Kasumi-1 (cell line): ENCODE measurements around the gene PFKFB3.

Experiments
- DNase-seq, 2 experiments: peaks; one replicate each; lab custom pipeline; 2025; lab: John Stamatoyannopoulos, UW

The PFKFB3 gene

DNA sequence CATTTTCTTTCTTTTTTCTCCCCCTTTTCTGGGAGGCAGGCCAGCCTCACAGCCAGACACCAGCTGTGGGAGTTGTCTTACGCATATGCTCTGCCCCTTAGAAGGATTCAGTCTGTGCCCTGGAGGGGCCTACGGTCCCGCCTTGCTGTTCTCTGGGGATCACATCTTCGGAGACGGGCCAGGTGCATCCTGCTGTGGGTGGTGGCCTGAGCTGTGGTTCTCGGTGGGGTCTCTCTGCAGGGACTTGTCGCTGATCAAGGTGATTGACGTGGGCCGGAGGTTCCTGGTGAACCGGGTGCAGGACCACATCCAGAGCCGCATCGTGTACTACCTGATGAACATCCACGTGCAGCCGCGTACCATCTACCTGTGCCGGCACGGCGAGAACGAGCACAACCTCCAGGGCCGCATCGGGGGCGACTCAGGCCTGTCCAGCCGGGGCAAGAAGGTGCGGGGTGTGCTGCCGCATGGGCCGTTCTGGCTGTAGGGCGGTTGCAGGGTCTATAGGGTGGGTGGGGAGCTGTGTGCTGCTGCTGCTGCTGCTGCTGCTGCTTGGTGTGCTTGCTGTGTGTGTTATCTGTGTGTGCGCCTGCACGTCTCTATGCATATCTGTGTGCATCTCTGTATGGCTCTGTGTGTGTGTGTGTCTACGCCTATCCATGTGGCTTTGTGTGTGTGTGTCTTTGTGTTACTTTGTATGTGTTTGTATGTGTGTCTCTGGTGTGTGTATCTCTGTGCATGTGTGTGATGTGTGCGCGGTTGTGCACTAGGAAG, 17.9 kb downstream of the PFKFB3 start:
- DNase-seq: no peak

- no peak for DNase-seq
Observed at GRCh38 chr10:6221192-6221940, 18.6 kb downstream of the PFKFB3 start.

DNA sequence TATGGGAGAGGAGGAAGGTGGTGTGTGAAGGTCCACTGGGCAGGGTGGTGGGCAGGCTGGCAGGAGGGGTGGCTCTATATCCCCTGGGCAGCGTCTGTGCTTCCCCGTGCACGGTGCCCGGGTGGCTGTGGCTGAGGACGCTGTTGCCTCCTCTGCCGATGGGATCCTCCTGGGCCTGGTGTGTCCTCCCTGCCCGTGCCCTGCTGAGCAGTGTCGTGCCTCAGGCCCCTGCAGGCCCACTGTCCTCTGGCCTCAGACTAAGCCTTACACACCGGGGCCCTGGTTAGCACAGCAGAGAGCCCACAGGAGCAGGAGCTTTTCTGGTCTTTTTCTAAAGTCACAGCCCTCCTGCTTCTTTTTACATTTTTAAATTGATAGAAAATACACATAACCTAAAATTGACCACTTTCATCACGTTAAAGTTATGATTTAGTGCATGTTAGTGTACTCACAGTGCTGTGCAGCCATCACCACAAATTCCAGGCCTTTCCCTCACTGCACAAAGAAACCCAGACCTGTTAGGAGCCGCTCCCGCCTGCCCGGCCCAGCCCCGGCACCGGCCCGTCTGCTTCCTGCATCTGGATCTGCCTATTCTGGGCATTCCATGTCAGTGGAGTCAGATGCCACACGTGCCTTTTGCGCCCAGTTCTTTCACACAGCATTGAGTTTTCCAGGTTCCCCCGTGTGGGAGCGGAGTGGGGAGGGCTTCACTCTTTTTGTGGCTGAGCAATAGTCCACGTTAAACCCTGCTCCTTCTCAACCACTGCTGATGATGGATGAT, 19.4 kb downstream of the PFKFB3 start:
- DNase-seq: no peak

GRCh38 chr10:6222755-6223154, 20.0 kb downstream of the PFKFB3 start:
- DNase-seq: no peak

- no peak for DNase-seq
Observed at GRCh38 chr10:6223981-6224380, 21.2 kb downstream of the PFKFB3 start.

GRCh38 chr10:6224781-6225180, 22.0 kb downstream of the PFKFB3 start:
- no peak for DNase-seq

DNA sequence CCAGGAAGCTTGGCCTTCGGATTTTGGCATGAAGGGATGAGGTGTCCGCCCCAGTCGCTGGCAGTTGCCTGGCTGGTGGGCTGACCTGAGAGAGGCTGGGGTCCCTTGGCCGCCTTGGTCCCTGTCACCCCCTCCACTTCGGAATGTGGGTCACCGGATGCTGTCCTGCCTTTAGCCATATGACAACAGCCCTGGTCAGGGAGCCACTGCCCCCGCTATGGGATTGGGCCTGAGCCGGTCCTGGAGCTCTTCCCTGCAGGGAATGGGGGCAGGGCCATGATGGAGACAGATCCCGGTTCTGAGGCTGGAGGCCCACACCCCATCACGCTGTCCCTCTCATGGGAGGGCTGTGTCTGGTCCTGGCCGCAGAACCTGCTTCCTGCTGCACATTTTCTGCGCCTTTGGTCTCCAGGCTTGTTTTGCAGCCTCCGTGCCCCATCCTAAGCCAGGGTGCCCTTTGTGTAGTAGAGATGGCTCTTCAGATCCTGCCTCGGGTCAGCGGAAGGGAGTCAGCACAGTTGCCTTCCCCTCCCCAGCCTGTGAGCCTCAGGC, 22.6 kb downstream of the PFKFB3 start:
- DNase-seq: no peak

- no peak for DNase-seq
Observed at GRCh38 chr10:6226216-6226615, 23.5 kb downstream of the PFKFB3 start.

- DNase-seq: no peak
Observed at GRCh38 chr10:6227346-6227745, 24.6 kb downstream of the PFKFB3 start.

DNA sequence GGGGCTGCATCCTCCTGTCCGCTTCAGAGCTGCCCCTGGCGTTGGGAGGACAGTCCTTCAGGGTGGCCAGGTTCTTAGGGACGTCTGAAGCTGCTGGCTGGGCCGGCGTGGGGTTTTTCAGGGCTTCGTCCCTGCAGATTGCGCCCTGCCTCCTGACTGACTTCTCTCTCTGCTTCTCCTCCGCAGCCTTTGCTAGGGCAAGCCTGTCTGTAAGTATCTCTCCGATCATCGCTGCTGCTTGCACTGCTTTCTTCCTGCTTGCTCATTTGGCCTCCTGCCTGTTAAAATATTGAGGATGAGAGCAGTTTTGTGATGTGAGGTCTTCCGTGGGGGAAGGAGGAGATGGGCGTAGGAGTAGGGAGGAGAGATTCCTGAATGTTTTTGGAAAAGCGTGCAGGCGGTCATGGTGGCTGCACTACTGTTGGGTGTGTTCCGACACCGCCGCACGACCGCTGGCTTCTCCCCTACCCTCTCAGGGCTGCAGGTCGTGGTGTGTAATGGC, 25.3 kb downstream of the PFKFB3 start:
- no peak for DNase-seq

DNA sequence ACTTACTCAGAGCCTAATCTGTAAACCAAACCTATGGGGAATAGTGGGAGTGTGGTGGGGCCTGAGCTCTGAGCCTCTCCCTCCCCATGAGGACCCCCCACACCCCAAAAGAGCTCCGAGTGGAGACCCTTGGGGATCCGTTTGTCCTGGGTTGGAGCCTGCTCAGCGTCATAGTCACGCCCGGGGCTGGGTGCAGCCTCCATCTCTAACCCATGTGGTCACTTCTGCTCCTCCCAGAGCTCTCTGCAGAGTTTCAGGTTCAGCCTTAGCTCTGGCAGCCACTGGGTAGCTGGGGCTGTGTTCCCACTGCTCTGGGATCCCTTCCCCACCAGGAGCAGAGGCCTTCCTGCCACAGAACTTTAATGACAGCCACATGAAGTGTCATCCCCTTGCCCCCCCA, 25.9 kb downstream of the PFKFB3 start:
- DNase-seq: no peak

GRCh38 chr10:6229290-6229689, 26.6 kb downstream of the PFKFB3 start:
- DNase-seq: no peak

DNA sequence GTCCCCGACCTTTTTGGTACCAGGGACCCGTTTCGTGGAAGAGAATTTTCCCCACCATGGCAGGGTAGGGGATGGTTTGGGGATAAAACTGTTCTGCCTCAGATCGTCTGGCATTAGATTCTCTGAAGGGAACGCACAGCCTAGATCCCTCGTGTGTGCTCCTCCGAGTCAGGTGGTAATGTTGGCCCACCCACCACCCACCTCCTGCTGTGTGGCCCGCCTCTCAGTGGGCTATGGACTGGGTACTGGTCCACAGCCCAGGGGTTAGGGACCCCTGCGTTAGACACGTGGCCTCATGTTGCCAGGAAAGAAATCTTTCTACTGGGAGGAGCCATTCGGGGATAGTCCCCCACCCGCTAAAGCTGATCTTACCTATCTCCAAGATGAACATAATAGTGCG, 27.0 kb downstream of the PFKFB3 start:
- DNase-seq: no peak

- no peak for DNase-seq
Observed at GRCh38 chr10:6230315-6230714, 27.6 kb downstream of the PFKFB3 start.

GRCh38 chr10:6231146-6231545, 28.4 kb downstream of the PFKFB3 start:
- no peak for DNase-seq

- no peak for DNase-seq
Observed at GRCh38 chr10:6231730-6232129, 29.0 kb downstream of the PFKFB3 start.

GRCh38 chr10:6232225-6232807, 29.6 kb downstream of the PFKFB3 start:
- no peak for DNase-seq

DNA sequence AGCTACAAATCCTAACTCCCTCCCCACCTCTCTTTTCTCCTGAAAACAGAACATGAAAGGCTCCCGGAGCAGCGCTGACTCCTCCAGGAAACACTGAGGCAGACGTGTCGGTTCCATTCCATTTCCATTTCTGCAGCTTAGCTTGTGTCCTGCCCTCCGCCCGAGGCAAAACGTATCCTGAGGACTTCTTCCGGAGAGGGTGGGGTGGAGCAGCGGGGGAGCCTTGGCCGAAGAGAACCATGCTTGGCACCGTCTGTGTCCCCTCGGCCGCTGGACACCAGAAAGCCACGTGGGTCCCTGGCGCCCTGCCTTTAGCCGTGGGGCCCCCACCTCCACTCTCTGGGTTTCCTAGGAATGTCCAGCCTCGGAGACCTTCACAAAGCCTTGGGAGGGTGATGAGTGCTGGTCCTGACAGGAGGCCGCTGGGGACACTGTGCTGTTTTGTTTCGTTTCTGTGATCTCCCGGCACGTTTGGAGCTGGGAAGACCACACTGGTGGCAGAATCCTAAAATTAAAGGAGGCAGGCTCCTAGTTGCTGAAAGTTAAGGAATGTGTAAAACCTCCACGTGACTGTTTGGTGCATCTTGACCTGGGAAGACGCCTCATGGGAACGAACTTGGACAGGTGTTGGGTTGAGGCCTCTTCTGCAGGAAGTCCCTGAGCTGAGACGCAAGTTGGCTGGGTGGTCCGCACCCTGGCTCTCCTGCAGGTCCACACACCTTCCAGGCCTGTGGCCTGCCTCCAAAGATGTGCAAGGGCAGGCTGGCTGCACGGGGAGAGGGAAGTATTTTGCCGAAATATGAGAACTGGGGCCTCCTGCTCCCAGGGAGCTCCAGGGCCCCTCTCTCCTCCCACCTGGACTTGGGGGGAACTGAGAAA, 30.4 kb downstream of the PFKFB3 start:
- DNase-seq: no peak

DNA sequence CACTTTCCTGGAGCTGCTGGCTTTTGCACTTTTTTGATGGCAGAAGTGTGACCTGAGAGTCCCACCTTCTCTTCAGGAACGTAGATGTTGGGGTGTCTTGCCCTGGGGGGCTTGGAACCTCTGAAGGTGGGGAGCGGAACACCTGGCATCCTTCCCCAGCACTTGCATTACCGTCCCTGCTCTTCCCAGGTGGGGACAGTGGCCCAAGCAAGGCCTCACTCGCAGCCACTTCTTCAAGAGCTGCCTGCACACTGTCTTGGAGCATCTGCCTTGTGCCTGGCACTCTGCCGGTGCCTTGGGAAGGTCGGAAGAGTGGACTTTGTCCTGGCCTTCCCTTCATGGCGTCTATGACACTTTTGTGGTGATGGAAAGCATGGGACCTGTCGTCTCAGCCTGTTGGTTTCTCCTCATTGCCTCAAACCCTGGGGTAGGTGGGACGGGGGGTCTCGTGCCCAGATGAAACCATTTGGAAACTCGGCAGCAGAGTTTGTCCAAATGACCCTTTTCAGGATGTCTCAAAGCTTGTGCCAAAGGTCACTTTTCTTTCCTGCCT, 31.1 kb downstream of the PFKFB3 start:
- no peak for DNase-seq

GRCh38 chr10:6234371-6234770, 31.6 kb downstream of the PFKFB3 start:
- DNase-seq: no peak
